Lower lobe of right lung (tissue), 2 donors: ENCODE results near the gene CAPN13. TPM values are rescaled to one million over a fixed set of nuclear protein-coding genes. Genes with fewer than 3 reads are reported as not detected.

ENCODE experiments used
- ATAC-seq, 2 donors: fragments of 200-7000 bp; cut with Tn5 transposase; one replicate each; pipeline ENCODE4 v1.9.1; 2020 to 2022; ENCODE audit warnings: mild to moderate bottlenecking in 2 of 2, moderate library complexity in 2 of 2
- DNase-seq: peaks from one replicate; pipeline ENCODE4 v3.0.0-alpha.2; 2020
- H3K27ac ChIP-seq: fragments of 200-600 bp; one replicate; pipeline ENCODE4 v1.8.0; 2022
- H3K27me3 ChIP-seq: fragments of 200-600 bp; one replicate; pipeline ENCODE4 v1.8.0; 2022; ENCODE audit warnings: low read depth
- H3K36me3 ChIP-seq: fragments of 200-600 bp; one replicate; pipeline ENCODE4 v1.8.0; 2022; ENCODE audit warnings: mild to moderate bottlenecking
- H3K4me1 ChIP-seq: fragments of 200-600 bp; one replicate; pipeline ENCODE4 v1.8.0; 2022
- H3K4me3 ChIP-seq: fragments of 200-600 bp; one replicate; pipeline ENCODE4 v1.8.0; 2022; ENCODE audit warnings: mild to moderate bottlenecking
- H3K9me3 ChIP-seq: fragments of 200-600 bp; one replicate; pipeline ENCODE4 v1.8.0; 2022
- intact Hi-C: fragments of 100-400 bp; cut with DNase I; formaldehyde crosslinking; loops from one replicate; pipeline ENCODE4 v1.11.0; 2022
- total RNA-seq: library from RNA; stranded (reverse); fragmentation: NEBNext Ultra II Directional; extraction: Animal tissue kit (Norgen Biotek cat#: 25700); gene quantifications from one replicate; pipeline ENCODE4 v1.2.1, GENCODE V29; 2021
- TF ChIP-seq, protein P1 (sequence below): fragments of 200-600 bp; IDR thresholded peaks from one replicate; pipeline ENCODE4 v1.8.0; 2022; ENCODE audit warnings: antibody characterized with exemption, mild to moderate bottlenecking
- donor health status: DM: no; HTN: yes; CAD: no; lungs with severe emphysema.

The CAPN13 gene
- total RNA-seq, 1 donor from 2014 or later, result 23.0 TPM

DNA sequence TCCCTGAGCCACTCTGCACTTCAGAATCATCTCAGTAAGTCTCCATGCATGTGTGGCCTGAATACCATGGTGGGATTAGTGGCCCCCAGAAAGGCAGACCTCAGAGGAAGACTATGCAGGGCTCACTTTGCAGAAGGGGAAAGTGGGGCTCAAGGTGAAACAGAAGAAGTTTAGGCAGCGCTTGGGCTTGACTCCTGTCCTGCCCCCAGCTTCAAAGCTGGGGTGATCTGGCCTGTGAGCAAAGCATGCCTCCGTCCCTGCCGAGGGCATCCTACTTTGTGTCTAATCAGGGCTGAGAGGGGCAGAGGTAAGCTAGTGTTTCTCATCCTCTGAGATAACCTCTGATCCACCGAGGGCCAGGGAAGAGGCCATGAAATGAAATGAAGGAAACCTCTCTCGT is 7.9 kb downstream of the CAPN13 start:
- H3K4me3 ChIP-seq, result no peak overlapping the region
- no peak overlapping the region for H3K27ac ChIP-seq
- DNase-seq (no peak), ATAC-seq (no peak)
- H3K27me3 ChIP-seq, result no peaks in the 10 kb centered on the region
- H3K4me1 ChIP-seq, result peaks cover 8% of the 10 kb centered on the region
- H3K9me3 ChIP-seq, result no peaks in the 10 kb centered on the region
- intact Hi-C loops, result no loop called here
- TF ChIP-seq, protein P1, sequence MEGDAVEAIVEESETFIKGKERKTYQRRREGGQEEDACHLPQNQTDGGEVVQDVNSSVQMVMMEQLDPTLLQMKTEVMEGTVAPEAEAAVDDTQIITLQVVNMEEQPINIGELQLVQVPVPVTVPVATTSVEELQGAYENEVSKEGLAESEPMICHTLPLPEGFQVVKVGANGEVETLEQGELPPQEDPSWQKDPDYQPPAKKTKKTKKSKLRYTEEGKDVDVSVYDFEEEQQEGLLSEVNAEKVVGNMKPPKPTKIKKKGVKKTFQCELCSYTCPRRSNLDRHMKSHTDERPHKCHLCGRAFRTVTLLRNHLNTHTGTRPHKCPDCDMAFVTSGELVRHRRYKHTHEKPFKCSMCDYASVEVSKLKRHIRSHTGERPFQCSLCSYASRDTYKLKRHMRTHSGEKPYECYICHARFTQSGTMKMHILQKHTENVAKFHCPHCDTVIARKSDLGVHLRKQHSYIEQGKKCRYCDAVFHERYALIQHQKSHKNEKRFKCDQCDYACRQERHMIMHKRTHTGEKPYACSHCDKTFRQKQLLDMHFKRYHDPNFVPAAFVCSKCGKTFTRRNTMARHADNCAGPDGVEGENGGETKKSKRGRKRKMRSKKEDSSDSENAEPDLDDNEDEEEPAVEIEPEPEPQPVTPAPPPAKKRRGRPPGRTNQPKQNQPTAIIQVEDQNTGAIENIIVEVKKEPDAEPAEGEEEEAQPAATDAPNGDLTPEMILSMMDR, result no peak
- no peaks in the 10 kb centered on the region for H3K36me3 ChIP-seq

- DNase-seq (no peak), ATAC-seq (peak in 1 of 2 donors; percentile 13)
- H3K27ac ChIP-seq, result no peak overlapping the region
- TF ChIP-seq, protein P1, result no peak
- intact Hi-C loops, result no loop called here
- H3K36me3 ChIP-seq, result no peaks in the 10 kb centered on the region
- no peak overlapping the region for H3K4me3 ChIP-seq
- no peaks in the 10 kb centered on the region for H3K27me3 ChIP-seq
- H3K9me3 ChIP-seq, result no peaks in the 10 kb centered on the region
- H3K4me1 ChIP-seq, result peaks cover 8% of the 10 kb centered on the region
These were observed 8.7 kb downstream of the CAPN13 start for GRCh38 chr2:30798536-30798991.

DNA sequence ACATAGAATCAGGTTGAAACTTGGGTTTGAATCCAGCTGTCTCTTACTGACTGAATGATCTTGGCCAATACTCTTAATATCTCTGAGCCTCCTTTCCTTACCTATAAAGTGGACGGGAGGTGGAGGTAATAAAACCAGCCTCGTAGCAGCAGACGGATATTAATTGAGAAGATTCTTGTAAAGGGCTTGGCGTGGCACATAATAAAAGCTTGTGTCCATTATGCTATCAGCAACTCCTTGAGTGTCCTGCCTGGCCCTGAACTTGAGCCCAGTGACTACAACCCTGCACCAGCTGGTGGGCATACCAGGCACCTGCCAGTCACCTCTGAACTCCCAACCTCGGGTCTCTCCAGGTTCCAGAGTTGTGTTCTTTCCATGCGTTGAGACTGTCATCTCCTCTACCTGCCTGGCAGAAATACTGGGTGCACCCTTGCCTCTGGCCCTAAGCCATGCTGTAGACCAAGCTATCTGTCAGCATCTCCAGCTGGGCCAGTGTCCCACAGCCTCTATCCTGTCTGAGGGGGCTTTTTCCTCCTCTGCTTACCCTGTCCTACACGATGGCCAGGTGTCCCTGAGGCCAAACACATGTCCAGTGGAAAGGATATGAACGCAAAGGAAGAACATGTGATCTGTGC is 9.7 kb downstream of the CAPN13 start:
- no peak overlapping the region for H3K4me3 ChIP-seq
- H3K9me3 ChIP-seq, result no peaks in the 10 kb centered on the region
- ATAC-seq, result peak in 1 of 2 donors; percentile 3
- TF ChIP-seq, protein P1, result no peak
- no peaks in the 10 kb centered on the region for H3K36me3 ChIP-seq
- H3K27me3 ChIP-seq, result no peaks in the 10 kb centered on the region
- H3K4me1 ChIP-seq, result peaks cover 8% of the 10 kb centered on the region
- intact Hi-C loops, result no loop called here
- no peak for DNase-seq
- peak overlapping the region; percentile 7 for H3K27ac ChIP-seq

DNA sequence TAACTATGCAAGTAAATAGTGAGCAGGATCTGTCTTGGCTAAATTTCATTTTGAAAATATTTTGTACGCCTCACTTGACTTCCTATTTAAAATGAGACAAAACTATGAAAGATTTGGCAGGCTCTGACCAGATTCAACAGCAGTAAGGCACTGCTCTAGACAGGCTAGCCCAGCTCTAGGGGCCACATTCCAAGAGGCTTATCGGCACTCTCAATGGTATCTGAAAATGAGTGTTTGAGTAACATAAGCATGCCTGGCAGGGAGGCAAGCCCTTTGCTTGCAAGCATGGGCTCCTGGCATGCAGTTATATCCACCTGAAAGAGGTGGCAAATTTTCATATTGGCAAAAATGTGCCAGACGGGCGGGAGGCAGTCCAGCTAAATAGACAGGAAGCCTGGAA is 10.5 kb downstream of the CAPN13 start:
- Histone ChIP-seq H3K27ac (peak overlapping the region; percentile 7), H3K36me3 (no peaks in the 10 kb centered on the region), H3K27me3 (no peaks in the 10 kb centered on the region), H3K4me3 (no peak overlapping the region), H3K9me3 (no peaks in the 10 kb centered on the region), H3K4me1 (peaks cover 8% of the 10 kb centered on the region)
- TF ChIP-seq, protein P1, result no peak
- intact Hi-C loops, result no loop called here
- ATAC-seq (peak; percentile 93 to 97), DNase-seq (peak; percentile 69)

DNA sequence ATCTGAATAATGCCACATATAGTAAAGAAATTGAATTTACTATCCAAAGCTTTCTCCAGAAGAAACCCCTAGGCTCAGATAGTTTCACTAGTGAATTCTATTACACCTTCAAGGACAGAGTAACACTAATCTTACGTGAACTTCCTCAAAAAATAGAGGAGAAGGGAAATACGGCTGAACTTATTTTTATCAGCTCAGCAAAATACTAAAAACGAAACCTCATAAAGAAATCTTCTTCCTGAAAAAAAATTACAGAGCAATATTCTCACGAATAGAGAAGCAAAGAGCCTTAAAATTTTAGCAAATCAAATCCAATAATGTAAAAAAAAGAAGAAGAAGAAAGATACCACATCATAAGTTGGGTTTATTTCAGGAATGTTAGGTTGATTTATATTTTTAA is 14.7 kb downstream of the CAPN13 start:
- Histone ChIP-seq H3K27me3 (no peaks in the 10 kb centered on the region), H3K9me3 (no peaks in the 10 kb centered on the region), H3K4me1 (no peaks in the 10 kb centered on the region), H3K27ac (no peak overlapping the region), H3K4me3 (no peak overlapping the region), H3K36me3 (no peaks in the 10 kb centered on the region)
- intact Hi-C loops, result no loop called here
- TF ChIP-seq, protein P1, result no peak
- ATAC-seq, result no peak
- DNase-seq, result no peak
